ENCODE data around the gene SCN2B.

The SCN2B gene

GRCh38 chr11:118201966-118202365, 25.5 kb upstream of the SCN2B start:
- H3K36me3 ChIP-seq (ENCODE audit: control insufficient read depth in 2 of 2, insufficient read depth in 1 of 2, low read length in 2 of 2), result no peaks in the 10 kb centered on the region
- H3K27ac ChIP-seq (ENCODE audit: extremely low read depth, low read depth, low read length), result no peak overlapping the region
- ChIA-PET CTCF (interaction anchor here (0.6 kb wide), 1 partner anchor 102 kb away, joined by 3 read pairs; no protein-coding TSS in a partner anchor), POLR2A (no interaction called here)
- no peak overlapping the region for H3K4me3 ChIP-seq (ENCODE audit: low read depth, low read length)
- no peaks in the 10 kb centered on the region for H3K9me3 ChIP-seq (ENCODE audit: control insufficient read depth, insufficient read depth, low read depth, low read length)
- no peaks in the 10 kb centered on the region for H3K4me1 ChIP-seq (ENCODE audit: control insufficient read depth, insufficient read depth, low read length)
- no peak for TF ChIP-seq MYNN (tag by site-specific recombination; IDR thresholded peaks at IDR 0.05; ENCODE audit: borderline replicate concordance)
- TF ChIP-seq ZNF621 (tag by site-specific recombination; IDR thresholded peaks at IDR 0.05), result no peak
- TF ChIP-seq ZNF600 (tag by site-specific recombination; IDR thresholded peaks at IDR 0.05), result no peak
- no peak for TF ChIP-seq ZNF701 (tag by site-specific recombination; IDR thresholded peaks at IDR 0.05)
- no peak for TF ChIP-seq ZFP41 (tag by site-specific recombination; IDR thresholded peaks at IDR 0.05; ENCODE audit: borderline replicate concordance)
- no peak for TF ChIP-seq ZNF202 (tag by site-specific recombination; IDR thresholded peaks at IDR 0.05; ENCODE audit: borderline replicate concordance)
- no peak for TF ChIP-seq ZNF274 (IDR thresholded peaks at IDR 0.05; ENCODE audit: low read length)
- no peak for TF ChIP-seq ZNF274 (tag by site-specific recombination; IDR thresholded peaks at IDR 0.05; ENCODE audit: borderline replicate concordance)
- no peak for TF ChIP-seq GFI1B (tag by site-specific recombination; IDR thresholded peaks at IDR 0.05)
- TF ChIP-seq ZNF366 (tag by site-specific recombination; conservative IDR thresholded peaks at IDR 0.05), result no peak

- no peak for TF ChIP-seq REST (tag by site-specific recombination; IDR thresholded peaks at IDR 0.05)
- no peak for TF ChIP-seq CTCF (tag by site-specific recombination; IDR thresholded peaks at IDR 0.05)
- no peak for TF ChIP-seq ZNF843 (tag by site-specific recombination; IDR thresholded peaks at IDR 0.05)
- no peak for TF ChIP-seq ZNF837 (tag by site-specific recombination; IDR thresholded peaks at IDR 0.05)
- TF ChIP-seq ZNF140 (tag by site-specific recombination; IDR thresholded peaks at IDR 0.05), result no peak
- TF ChIP-seq ZNF645 (tag by site-specific recombination; IDR thresholded peaks at IDR 0.05), result no peak
- TF ChIP-seq ZNF692 (tag by site-specific recombination; IDR thresholded peaks at IDR 0.05), result no peak
- TF ChIP-seq AEBP2 (tag by site-specific recombination; IDR thresholded peaks at IDR 0.05; ENCODE audit: borderline replicate concordance), result no peak
- no peak for TF ChIP-seq ZNF146 (tag by site-specific recombination; IDR thresholded peaks at IDR 0.05)
These were observed 24.7 kb upstream of the SCN2B start for GRCh38 chr11:118200901-118201680.

More at GRCh38 chr11:118200901-118201680, 24.7 kb upstream of the SCN2B start:
- Histone ChIP-seq H3K27ac (ENCODE audit: extremely low read depth, low read depth, low read length) (no peak overlapping the region), H3K9me3 (ENCODE audit: control insufficient read depth, insufficient read depth, low read depth, low read length) (no peaks in the 10 kb centered on the region), H3K36me3 (ENCODE audit: control insufficient read depth in 2 of 2, insufficient read depth in 1 of 2, low read length in 2 of 2) (no peaks in the 10 kb centered on the region), H3K4me1 (ENCODE audit: control insufficient read depth, insufficient read depth, low read length) (no peaks in the 10 kb centered on the region), H3K4me3 (ENCODE audit: low read depth, low read length) (no peak overlapping the region)
- ChIA-PET POLR2A (no interaction called here), CTCF (interaction anchor here (0.6 to 3.3 kb wide), 2 partner anchors 151 to 1215 kb away, joined by 3 to 52 read pairs; no protein-coding TSS in a partner anchor)

All from HEK293 (cell line).